ENCODE data around the gene MACROD2. TPM values are rescaled to one million over a fixed set of nuclear protein-coding genes. Genes with fewer than 3 reads are reported as not detected.

The MACROD2 gene
- total RNA-seq, 1 experiment from 2014 or later = 3.7 TPM

GRCh38 chr20:16096756-16097326 lies 2101.5 kb downstream of the MACROD2 start:
- no peak overlapping the region for H2AFZ ChIP-seq (ENCODE audit: low read depth, low read length, poor library complexity, severe bottlenecking)
- H3K4me2 ChIP-seq (ENCODE audit: low read length) = no peak overlapping the region
- no TSS peak for BruUV-seq (replicated peaks)
- CTCF ChIA-PET = no interaction called here
- no peak for TF ChIP-seq REST (IDR thresholded peaks at IDR 0.05; ENCODE audit: low read depth)
- TF ChIP-seq POLR2A (IDR thresholded peaks at IDR 0.05; ENCODE audit: borderline replicate concordance, extremely low read depth, insufficient read depth, insufficient read length) = no peak
- TF ChIP-seq TCF7L2 (IDR thresholded peaks at IDR 0.05; ENCODE audit: borderline replicate concordance, extremely low read depth, insufficient read depth, insufficient read length) = no peak
- TF ChIP-seq CTCF (IDR thresholded peaks at IDR 0.05 in 2 of 3, conservative IDR thresholded peaks at IDR 0.05 in 1 of 3; ENCODE audit: borderline replicate concordance in 1 of 3, insufficient read depth in 1 of 3, low read depth in 2 of 3, low read length in 2 of 3) = no peak
- TF ChIP-seq ZFX (IDR thresholded peaks at IDR 0.05) = no peak
- TF ChIP-seq ELF1 (IDR thresholded peaks at IDR 0.05; ENCODE audit: borderline replicate concordance, low read depth) = no peak
- TF ChIP-seq SIN3A (IDR thresholded peaks at IDR 0.05; ENCODE audit: low read depth) = no peak
- TF ChIP-seq CBX3 (IDR thresholded peaks at IDR 0.05; ENCODE audit: low read depth) = no peak
- TF ChIP-seq ZNF274 (IDR thresholded peaks at IDR 0.05; ENCODE audit: low read depth, low read length) = no peak
- TF ChIP-seq RAD21 (IDR thresholded peaks at IDR 0.05; ENCODE audit: low read depth) = no peak
- POLR2A ChIA-PET = no interaction called here
- H3K4me3 ChIP-seq (replicated peaks in 1 of 2; ENCODE audit: low read depth in 1 of 2, low read length in 2 of 2) = no peak overlapping the region
- intact Hi-C loops (cut with micrococcal nuclease) = no loop called here
- H3K79me2 ChIP-seq (ENCODE audit: insufficient read depth, low read length) = no peaks in the 10 kb centered on the region
- no peaks in the 10 kb centered on the region; a peak in 1 of 4 replicates for H3K9me3 ChIP-seq (ENCODE audit: control insufficient read depth in 1 of 2, insufficient read depth in 1 of 2, low read depth in 1 of 2, low read length in 2 of 2)
- H3K27me3 ChIP-seq (ENCODE audit: insufficient read depth, low read length) = no peaks in the 10 kb centered on the region
- DNase-seq (ENCODE audit: low read depth, low spot score) (no peak), ATAC-seq (no peak)
- H3K36me3 ChIP-seq (ENCODE audit: control insufficient read depth in 1 of 2, insufficient read depth in 2 of 2, low read length in 2 of 2) = no peaks in the 10 kb centered on the region
- no peak overlapping the region for H3K9ac ChIP-seq (ENCODE audit: low read length)
- no peaks in the 10 kb centered on the region for H3K4me1 ChIP-seq (ENCODE audit: control insufficient read depth in 1 of 2, insufficient read depth in 2 of 2, low read length in 2 of 2)
- RAD21 ChIA-PET (ENCODE audit: low non-redundant PET in 1 of 2, low total read pairs in 2 of 2, uncharacterized antibody in 2 of 2, unreplicated experiment in 2 of 2) = no interaction called here
- H4K20me1 ChIP-seq (ENCODE audit: insufficient read depth) = no peaks in the 10 kb centered on the region
- H3K9me2 ChIP-seq (ENCODE audit: insufficient read depth) = no peaks in the 10 kb centered on the region
- no peak overlapping the region for H3K27ac ChIP-seq (ENCODE audit: low read depth, low read length)

Data from HCT116 (cell line).